ENCODE measurements around the gene IL23R. TPM values are rescaled to one million over a fixed set of nuclear protein-coding genes. Genes with fewer than 3 reads are reported as not detected.

Gene IL23R
- total RNA-seq, 2 experiments from 2014 or later = 0.08 to 0.14 TPM

- peaks cover 12% of the 10 kb centered on the region for H3K4me1 ChIP-seq (ENCODE audit: insufficient read depth, low read length)
- H3K9me3 Mint-ChIP-seq = no peaks in the 10 kb centered on the region
- H3K36me3 ChIP-seq (ENCODE audit: insufficient read depth, low read length) = no peaks in the 10 kb centered on the region
- no peak overlapping the region for H3K4me3 Mint-ChIP-seq
- no peaks in the 10 kb centered on the region for H3K36me3 Mint-ChIP-seq (ENCODE audit: low read depth)
- H3K4me1 Mint-ChIP-seq (ENCODE audit: low read depth) = peaks cover 29% of the 10 kb centered on the region
- no peak for TF ChIP-seq CTCF (IDR thresholded peaks at IDR 0.05)
- POLR2A ChIA-PET = interaction anchor here (0.8 kb wide), 1 partner anchor 22 kb away, joined by 3 read pairs; no protein-coding TSS in a partner anchor
- DNase-seq (peak in 10 of 14 experiments; percentile 2 to 57 (median 30)), ATAC-seq (ENCODE audit: poor library complexity) (peak; percentile 66)
- no peak overlapping the region for H3K27ac ChIP-seq (ENCODE audit: low read depth in 1 of 2, low read length in 2 of 2)
- CTCF ChIA-PET = interaction anchor here (0.6 to 1.7 kb wide), 2 partner anchors 13 to 36 kb away, joined by 3 to 5 read pairs; no protein-coding TSS in a partner anchor
- no peak overlapping the region for H3K4me3 ChIP-seq (ENCODE audit: low read length)
- intact Hi-C loops (cut with DNase I, micrococcal nuclease) = no loop called here
- no peaks in the 10 kb centered on the region for H3K9me3 ChIP-seq (ENCODE audit: control insufficient read depth in 1 of 2, insufficient read depth in 1 of 2, low read length in 2 of 2)
- H3K27me3 Mint-ChIP-seq = no peaks in the 10 kb centered on the region
- no peaks in the 10 kb centered on the region for H3K27me3 ChIP-seq (ENCODE audit: control insufficient read depth in 1 of 2, insufficient read depth in 2 of 2, low read length in 2 of 2)
- H3K27ac Mint-ChIP-seq = no peak overlapping the region
Observed at GRCh38 chr1:67261680-67262079, 95.4 kb downstream of the IL23R start.

- Mint-ChIP-seq H3K4me3 (no peak overlapping the region), H3K27ac (no peak overlapping the region), H3K36me3 (ENCODE audit: low read depth) (no peaks in the 10 kb centered on the region), H3K9me3 (no peaks in the 10 kb centered on the region), H3K27me3 (no peaks in the 10 kb centered on the region), H3K4me1 (ENCODE audit: low read depth) (peaks cover 29% of the 10 kb centered on the region)
- CTCF ChIA-PET = interaction anchor here (1.7 kb wide), 1 partner anchor 12 kb away, joined by 5 read pairs; no protein-coding TSS in a partner anchor
- Histone ChIP-seq H3K9me3 (ENCODE audit: control insufficient read depth in 1 of 2, insufficient read depth in 1 of 2, low read length in 2 of 2) (no peaks in the 10 kb centered on the region), H3K4me3 (ENCODE audit: low read length) (no peak overlapping the region), H3K4me1 (ENCODE audit: insufficient read depth, low read length) (peaks cover 8% of the 10 kb centered on the region), H3K27me3 (ENCODE audit: control insufficient read depth in 1 of 2, insufficient read depth in 2 of 2, low read length in 2 of 2) (no peaks in the 10 kb centered on the region), H3K27ac (ENCODE audit: low read depth in 1 of 2, low read length in 2 of 2) (no peak overlapping the region), H3K36me3 (ENCODE audit: insufficient read depth, low read length) (no peaks in the 10 kb centered on the region)
- intact Hi-C loops (cut with DNase I, micrococcal nuclease) = no loop called here
- ATAC-seq (ENCODE audit: poor library complexity) (no peak), DNase-seq (no peak)
- TF ChIP-seq CTCF (IDR thresholded peaks at IDR 0.05) = no peak
- POLR2A ChIA-PET = no interaction called here
Observed at GRCh38 chr1:67262735-67263134, 96.5 kb downstream of the IL23R start.

GRCh38 chr1:67264152-67264551, 97.9 kb downstream of the IL23R start:
- peaks cover 29% of the 10 kb centered on the region for H3K4me1 Mint-ChIP-seq (ENCODE audit: low read depth)
- no peak for TF ChIP-seq CTCF (IDR thresholded peaks at IDR 0.05)
- H3K4me3 Mint-ChIP-seq = no peak overlapping the region
- no peaks in the 10 kb centered on the region for H3K36me3 Mint-ChIP-seq (ENCODE audit: low read depth)
- Histone ChIP-seq H3K4me1 (ENCODE audit: insufficient read depth, low read length) (peaks cover 8% of the 10 kb centered on the region), H3K9me3 (ENCODE audit: control insufficient read depth in 1 of 2, insufficient read depth in 1 of 2, low read length in 2 of 2) (no peaks in the 10 kb centered on the region), H3K27ac (ENCODE audit: low read depth in 1 of 2, low read length in 2 of 2) (no peak overlapping the region), H3K4me3 (ENCODE audit: low read length) (no peak overlapping the region), H3K27me3 (ENCODE audit: control insufficient read depth in 1 of 2, insufficient read depth in 2 of 2, low read length in 2 of 2) (no peaks in the 10 kb centered on the region), H3K36me3 (ENCODE audit: insufficient read depth, low read length) (no peaks in the 10 kb centered on the region)
- intact Hi-C loops (cut with DNase I, micrococcal nuclease) = no loop called here
- POLR2A ChIA-PET = no interaction called here
- ATAC-seq (ENCODE audit: poor library complexity) = no peak
- CTCF ChIA-PET = no interaction called here
- no peaks in the 10 kb centered on the region for H3K9me3 Mint-ChIP-seq
- DNase-seq = no peak
- H3K27me3 Mint-ChIP-seq = no peaks in the 10 kb centered on the region
- no peak overlapping the region for H3K27ac Mint-ChIP-seq
